MM.1S (cell line): ENCODE results near the gene LCP2.
A peak's percentile ranks its signal among the peaks of the same experiment; 100 is the strongest.

Experiments used
- DNase-seq: peaks from one replicate; pipeline ENCODE4 v3.0.0-alpha.2; 2015
- H2AFZ ChIP-seq: fragments of 300-600 bp; sonication (generic); 2 replicates; pipeline ENCODE4 v1.6.0; 2016; ENCODE audit warnings: antibody characterized with exemption, low read length
- H3F3A ChIP-seq: fragments of 300-600 bp; sonication (generic); 2 replicates; pipeline ENCODE4 v1.6.1; 2016; ENCODE audit warnings: mild to moderate bottlenecking, antibody characterized with exemption, low read length, moderate library complexity, mixed read lengths; ENCODE audit not compliant: insufficient read depth
- H3K27ac ChIP-seq: fragments of 300-600 bp; sonication (generic); 2 replicates; pipeline ENCODE4 v1.5.1; 2016; ENCODE audit warnings: mild to moderate bottlenecking, low read length
- H3K27me3 ChIP-seq: fragments of 300-600 bp; sonication (generic); replicated peaks from 2 replicates; pipeline ENCODE4 v1.6.0; 2016; ENCODE audit warnings: low read length; ENCODE audit not compliant: insufficient read depth
- H3K36me3 ChIP-seq: fragments of 300-600 bp; sonication (generic); replicated peaks from 2 replicates; pipeline ENCODE4 v1.6.1; 2016; ENCODE audit warnings: mild to moderate bottlenecking, low read length, mixed read lengths; ENCODE audit not compliant: insufficient read depth
- H3K4me1 ChIP-seq: fragments of 300-600 bp; sonication (generic); 2 replicates; pipeline ENCODE4 v1.6.1; 2016; ENCODE audit warnings: low read length, mixed read lengths
- H3K4me2 ChIP-seq: fragments of 300-600 bp; sonication (generic); 2 replicates; pipeline ENCODE4 v1.6.0; 2016; ENCODE audit warnings: low read depth, low read length
- H3K4me3 ChIP-seq: fragments of 300-600 bp; sonication (generic); 2 replicates; pipeline ENCODE4 v1.5.1; 2016; ENCODE audit warnings: low read length, mixed read lengths
- H3K79me2 ChIP-seq: fragments of 300-600 bp; sonication (generic); 2 replicates; pipeline ENCODE4 v1.6.1; 2016; ENCODE audit warnings: mixed run types, low read length, mixed read lengths
- H3K9ac ChIP-seq: fragments of 300-600 bp; sonication (generic); 2 replicates; pipeline ENCODE4 v1.6.1; 2016; ENCODE audit warnings: low read length, mixed read lengths
- H3K9me2 ChIP-seq: fragments of 300-600 bp; sonication (generic); replicated peaks from 2 replicates; pipeline ENCODE4 v1.6.1; 2016; ENCODE audit warnings: mild to moderate bottlenecking, low read length, mixed read lengths; ENCODE audit not compliant: insufficient read depth
- H3K9me3 ChIP-seq: fragments of 300-600 bp; sonication (generic); replicated peaks from 2 replicates; pipeline ENCODE4 v1.6.1; 2016; ENCODE audit warnings: mild to moderate bottlenecking, low read length, mixed read lengths; ENCODE audit not compliant: insufficient read depth
- H4K20me1 ChIP-seq: fragments of 300-600 bp; sonication (generic); 2 replicates; pipeline ENCODE4 v1.6.1; 2016; ENCODE audit warnings: mild to moderate bottlenecking, low read length, moderate library complexity, mixed read lengths; ENCODE audit not compliant: insufficient read depth
- EZH2 ChIP-seq: fragments of 300-600 bp; sonication (generic); optimal IDR thresholded peaks from 2 replicates; pipeline ENCODE3; 2017; ENCODE audit warnings: low read depth, mild to moderate bottlenecking, antibody characterized with exemption, low read length, mixed read lengths
- EZH2phosphoT487 ChIP-seq: fragments of 300-600 bp; sonication (generic); IDR thresholded peaks from 2 replicates; pipeline ENCODE4 v1.6.1; 2018; ENCODE audit warnings: antibody characterized with exemption, low read length
- TF ChIP-seq, protein P1 (sequence below): fragments of 300-600 bp; sonication (generic); IDR thresholded peaks from 2 replicates; pipeline ENCODE4 v1.5.1; 2016; ENCODE audit warnings: antibody characterized with exemption, low read length, mixed read lengths

The LCP2 gene

DNA sequence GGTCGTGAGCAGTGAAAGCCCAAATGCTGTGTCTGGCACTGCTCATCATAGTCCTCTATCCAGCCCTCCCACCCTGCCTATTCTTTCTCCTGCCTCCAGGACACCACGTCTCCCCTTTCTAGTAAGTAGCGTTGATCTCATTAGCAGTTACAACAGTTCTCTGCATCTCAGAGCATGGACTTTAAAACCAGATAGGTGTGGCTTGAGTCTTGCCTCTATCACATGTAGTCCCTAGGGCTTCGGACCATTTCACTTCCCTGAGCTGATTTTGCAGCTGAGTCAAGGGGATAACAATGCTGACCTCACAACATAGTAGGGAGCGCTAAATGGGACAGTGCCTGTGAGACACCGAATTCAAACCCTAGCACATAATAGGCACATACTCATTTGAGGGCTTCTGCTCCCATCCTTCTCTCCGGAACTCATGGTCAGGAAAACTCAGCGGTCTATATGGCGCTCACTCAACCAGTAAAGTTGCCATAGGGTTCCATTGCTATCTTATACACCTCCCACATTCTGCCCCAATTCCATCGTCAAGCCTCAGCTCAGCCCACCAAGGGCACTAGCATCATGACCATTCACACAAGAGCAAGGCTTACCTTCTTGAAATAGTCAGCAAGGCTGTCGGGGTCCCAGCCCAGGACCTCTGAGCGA, 515 bp downstream of the LCP2 start:
- Histone ChIP-seq H2AFZ (peak overlapping the region; percentile 64), H3K4me1 (peaks cover 27% of the 10 kb centered on the region), H3F3A (no peaks in the 10 kb centered on the region), H3K27me3 (no peaks in the 10 kb centered on the region), H3K36me3 (peaks cover 11% of the 10 kb centered on the region; the same call in 1 of the 2 replicates), H4K20me1 (peaks cover 3% of the 10 kb centered on the region; the same call in 1 of the 2 replicates), H3K9ac (peak overlapping the region; percentile 77), H3K4me2 (peak overlapping the region; percentile 75), H3K27ac (peak overlapping the region; percentile 63), H3K9me2 (no peaks in the 10 kb centered on the region), H3K9me3 (no peaks in the 10 kb centered on the region), H3K79me2 (peaks cover 64% of the 10 kb centered on the region), H3K4me3 (peak overlapping the region; percentile 88)
- DNase-seq, result peak; percentile 43
- TF ChIP-seq, protein P1, sequence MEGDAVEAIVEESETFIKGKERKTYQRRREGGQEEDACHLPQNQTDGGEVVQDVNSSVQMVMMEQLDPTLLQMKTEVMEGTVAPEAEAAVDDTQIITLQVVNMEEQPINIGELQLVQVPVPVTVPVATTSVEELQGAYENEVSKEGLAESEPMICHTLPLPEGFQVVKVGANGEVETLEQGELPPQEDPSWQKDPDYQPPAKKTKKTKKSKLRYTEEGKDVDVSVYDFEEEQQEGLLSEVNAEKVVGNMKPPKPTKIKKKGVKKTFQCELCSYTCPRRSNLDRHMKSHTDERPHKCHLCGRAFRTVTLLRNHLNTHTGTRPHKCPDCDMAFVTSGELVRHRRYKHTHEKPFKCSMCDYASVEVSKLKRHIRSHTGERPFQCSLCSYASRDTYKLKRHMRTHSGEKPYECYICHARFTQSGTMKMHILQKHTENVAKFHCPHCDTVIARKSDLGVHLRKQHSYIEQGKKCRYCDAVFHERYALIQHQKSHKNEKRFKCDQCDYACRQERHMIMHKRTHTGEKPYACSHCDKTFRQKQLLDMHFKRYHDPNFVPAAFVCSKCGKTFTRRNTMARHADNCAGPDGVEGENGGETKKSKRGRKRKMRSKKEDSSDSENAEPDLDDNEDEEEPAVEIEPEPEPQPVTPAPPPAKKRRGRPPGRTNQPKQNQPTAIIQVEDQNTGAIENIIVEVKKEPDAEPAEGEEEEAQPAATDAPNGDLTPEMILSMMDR, result no peak
- TF ChIP-seq EZH2phosphoT487, result no peak
- no peak for TF ChIP-seq EZH2

- peak overlapping the region; percentile 75 for H3K4me2 ChIP-seq
- peak overlapping the region; percentile 63; the same call in 1 of the 2 replicates for H3K27ac ChIP-seq
- H2AFZ ChIP-seq, result no peak overlapping the region
- H4K20me1 ChIP-seq, result peaks cover 3% of the 10 kb centered on the region; the same call in 1 of the 2 replicates
- peaks cover 14% of the 10 kb centered on the region; the same call in 1 of the 2 replicates for H3K36me3 ChIP-seq
- peak; percentile 42 for DNase-seq
- peak overlapping the region; percentile 77 for H3K9ac ChIP-seq
- peak overlapping the region; percentile 88 for H3K4me3 ChIP-seq
- H3K79me2 ChIP-seq, result peaks cover 71% of the 10 kb centered on the region
- H3K4me1 ChIP-seq, result peaks cover 26% of the 10 kb centered on the region
- no peaks in the 10 kb centered on the region for H3K9me3 ChIP-seq
- no peaks in the 10 kb centered on the region for H3F3A ChIP-seq
- TF ChIP-seq, protein P1, result no peak
- TF ChIP-seq EZH2phosphoT487, result no peak
- TF ChIP-seq EZH2, result no peak
- H3K27me3 ChIP-seq, result no peaks in the 10 kb centered on the region
- no peaks in the 10 kb centered on the region for H3K9me2 ChIP-seq
These were observed 1.3 kb downstream of the LCP2 start for GRCh38 chr5:170296036-170296934.

- H2AFZ ChIP-seq, result no peak overlapping the region
- H3K9me3 ChIP-seq, result no peaks in the 10 kb centered on the region
- TF ChIP-seq EZH2phosphoT487 (no peak), EZH2 (no peak)
- TF ChIP-seq, protein P1, result no peak
- peaks cover 22% of the 10 kb centered on the region; the same call in 1 of the 2 replicates for H3K36me3 ChIP-seq
- DNase-seq, result no peak
- peaks cover 26% of the 10 kb centered on the region for H3K4me1 ChIP-seq
- no peak overlapping the region for H3K4me3 ChIP-seq
- peaks cover 88% of the 10 kb centered on the region for H3K79me2 ChIP-seq
- no peaks in the 10 kb centered on the region for H3F3A ChIP-seq
- no peaks in the 10 kb centered on the region for H3K9me2 ChIP-seq
- no peaks in the 10 kb centered on the region for H3K27me3 ChIP-seq
- no peak overlapping the region for H3K9ac ChIP-seq
- H3K4me2 ChIP-seq, result peak overlapping the region; percentile 75; the same call in 1 of the 2 replicates
- no peak overlapping the region for H3K27ac ChIP-seq
- peaks cover 3% of the 10 kb centered on the region; the same call in 1 of the 2 replicates for H4K20me1 ChIP-seq
These were observed 3.0 kb downstream of the LCP2 start for GRCh38 chr5:170294556-170294955.
